Measurements from ENCODE around the gene BTBD16. TPM values are rescaled to one million over a fixed set of nuclear protein-coding genes. Genes with fewer than 3 reads are reported as not detected.

BTBD16 gene
- total and polyA plus RNA-seq, 4 donors, result 0.42 to 2.8 (median 1.8) TPM

DNA sequence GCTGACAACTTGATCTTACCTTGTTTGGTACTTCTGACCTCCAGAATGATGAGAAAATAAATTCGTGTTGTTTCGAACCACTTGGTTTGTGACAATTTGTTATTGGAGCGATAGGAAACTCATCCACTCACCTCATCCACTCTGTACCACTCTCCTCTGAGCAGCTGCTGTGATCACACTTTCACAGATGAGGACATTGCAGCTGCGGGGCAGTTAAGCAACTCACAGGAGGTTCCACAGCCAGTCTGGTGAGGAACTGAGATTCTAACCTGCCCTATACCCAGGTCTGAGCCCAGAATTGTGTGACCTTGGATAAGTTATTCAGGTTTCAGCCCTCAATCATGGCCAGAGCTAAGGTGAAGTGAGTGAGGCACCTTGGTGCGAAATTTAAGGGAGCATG is 35.2 kb downstream of the BTBD16 start:
- Histone ChIP-seq H3K4me1 (ENCODE audit: control insufficient read depth in 4 of 4, insufficient read depth in 4 of 4, low read length in 3 of 4) (peaks cover 6 to 37% (median 17%) of the 10 kb centered on the region in 4 donors), H3K36me3 (ENCODE audit: control insufficient read depth in 4 of 4, insufficient read depth in 3 of 4, low read depth in 1 of 4, low read length in 3 of 4) (no peaks in the 10 kb centered on the region), H3K4me3 (ENCODE audit: low read depth in 1 of 3, low read length in 3 of 3) (no peak overlapping the region), H3K27ac (ENCODE audit: low read depth in 1 of 2, low read length in 2 of 2) (peak overlapping the region; percentile 44 to 90), H3K27me3 (ENCODE audit: control insufficient read depth in 4 of 4, insufficient read depth in 4 of 4, low read length in 3 of 4) (no peaks in the 10 kb centered on the region), H3K9ac (ENCODE audit: low read depth in 1 of 2, low read length in 2 of 2) (no peak overlapping the region), H3K9me3 (ENCODE audit: control insufficient read depth in 4 of 4, low read length in 3 of 4) (no peaks in the 10 kb centered on the region)
- no peak for DNase-seq (ENCODE audit: low spot score)
- TF ChIP-seq SP1 (IDR thresholded peaks at IDR 0.05) (no peak), HNF4A (conservative IDR thresholded peaks at IDR 0.05) (no peak), HNF4G (IDR thresholded peaks at IDR 0.05) (no peak), RXRA (IDR thresholded peaks at IDR 0.05) (no peak), MAX (IDR thresholded peaks at IDR 0.05) (no peak), GABPA (IDR thresholded peaks at IDR 0.05 in 1 of 2, conservative IDR thresholded peaks at IDR 0.05 in 1 of 2) (no peak), CTCF (IDR thresholded peaks at IDR 0.05; ENCODE audit: low read depth, low read length, missing input control) (no peak), ZBTB33 (IDR thresholded peaks at IDR 0.05) (no peak), FOXA1 (IDR thresholded peaks at IDR 0.05) (no peak), RAD21 (IDR thresholded peaks at IDR 0.05) (no peak), TAF1 (conservative IDR thresholded peaks at IDR 0.05) (no peak), NR2F2 (IDR thresholded peaks at IDR 0.05) (no peak)
- TF ChIP-seq, protein P1, sequence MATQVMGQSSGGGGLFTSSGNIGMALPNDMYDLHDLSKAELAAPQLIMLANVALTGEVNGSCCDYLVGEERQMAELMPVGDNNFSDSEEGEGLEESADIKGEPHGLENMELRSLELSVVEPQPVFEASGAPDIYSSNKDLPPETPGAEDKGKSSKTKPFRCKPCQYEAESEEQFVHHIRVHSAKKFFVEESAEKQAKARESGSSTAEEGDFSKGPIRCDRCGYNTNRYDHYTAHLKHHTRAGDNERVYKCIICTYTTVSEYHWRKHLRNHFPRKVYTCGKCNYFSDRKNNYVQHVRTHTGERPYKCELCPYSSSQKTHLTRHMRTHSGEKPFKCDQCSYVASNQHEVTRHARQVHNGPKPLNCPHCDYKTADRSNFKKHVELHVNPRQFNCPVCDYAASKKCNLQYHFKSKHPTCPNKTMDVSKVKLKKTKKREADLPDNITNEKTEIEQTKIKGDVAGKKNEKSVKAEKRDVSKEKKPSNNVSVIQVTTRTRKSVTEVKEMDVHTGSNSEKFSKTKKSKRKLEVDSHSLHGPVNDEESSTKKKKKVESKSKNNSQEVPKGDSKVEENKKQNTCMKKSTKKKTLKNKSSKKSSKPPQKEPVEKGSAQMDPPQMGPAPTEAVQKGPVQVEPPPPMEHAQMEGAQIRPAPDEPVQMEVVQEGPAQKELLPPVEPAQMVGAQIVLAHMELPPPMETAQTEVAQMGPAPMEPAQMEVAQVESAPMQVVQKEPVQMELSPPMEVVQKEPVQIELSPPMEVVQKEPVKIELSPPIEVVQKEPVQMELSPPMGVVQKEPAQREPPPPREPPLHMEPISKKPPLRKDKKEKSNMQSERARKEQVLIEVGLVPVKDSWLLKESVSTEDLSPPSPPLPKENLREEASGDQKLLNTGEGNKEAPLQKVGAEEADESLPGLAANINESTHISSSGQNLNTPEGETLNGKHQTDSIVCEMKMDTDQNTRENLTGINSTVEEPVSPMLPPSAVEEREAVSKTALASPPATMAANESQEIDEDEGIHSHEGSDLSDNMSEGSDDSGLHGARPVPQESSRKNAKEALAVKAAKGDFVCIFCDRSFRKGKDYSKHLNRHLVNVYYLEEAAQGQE (IDR thresholded peaks at IDR 0.05), result no peak
- 96% methylated on average over 5 of the region's 5 CpGs for WGBS

GRCh38 chr10:122306744-122307143 is 35.6 kb downstream of the BTBD16 start:
- no peak overlapping the region for H3K4me3 ChIP-seq (ENCODE audit: low read depth in 1 of 3, low read length in 3 of 3)
- DNase-seq (ENCODE audit: low spot score), result no peak
- H3K27me3 ChIP-seq (ENCODE audit: control insufficient read depth in 4 of 4, insufficient read depth in 4 of 4, low read length in 3 of 4), result no peaks in the 10 kb centered on the region
- H3K27ac ChIP-seq (ENCODE audit: low read depth in 1 of 2, low read length in 2 of 2), result peak overlapping the region; percentile 90 to 95
- no peak overlapping the region for H3K9ac ChIP-seq (ENCODE audit: low read depth in 1 of 2, low read length in 2 of 2)
- no peaks in the 10 kb centered on the region for H3K36me3 ChIP-seq (ENCODE audit: control insufficient read depth in 4 of 4, insufficient read depth in 3 of 4, low read depth in 1 of 4, low read length in 3 of 4)
- H3K9me3 ChIP-seq (ENCODE audit: control insufficient read depth in 4 of 4, low read length in 3 of 4), result no peaks in the 10 kb centered on the region
- WGBS, result 78% methylated on average over 3 of the region's 3 CpGs
- peaks cover 8 to 41% (median 17%) of the 10 kb centered on the region in 4 donors for H3K4me1 ChIP-seq (ENCODE audit: control insufficient read depth in 4 of 4, insufficient read depth in 4 of 4, low read length in 3 of 4)
- TF ChIP-seq NR2F2 (IDR thresholded peaks at IDR 0.05), result no peak
- no peak for TF ChIP-seq ZBTB33 (IDR thresholded peaks at IDR 0.05)
- no peak for TF ChIP-seq TAF1 (conservative IDR thresholded peaks at IDR 0.05)
- no peak for TF ChIP-seq SP1 (IDR thresholded peaks at IDR 0.05)
- TF ChIP-seq MAX (IDR thresholded peaks at IDR 0.05), result no peak
- no peak for TF ChIP-seq YY1 (IDR thresholded peaks at IDR 0.05)
- TF ChIP-seq, protein P2, sequence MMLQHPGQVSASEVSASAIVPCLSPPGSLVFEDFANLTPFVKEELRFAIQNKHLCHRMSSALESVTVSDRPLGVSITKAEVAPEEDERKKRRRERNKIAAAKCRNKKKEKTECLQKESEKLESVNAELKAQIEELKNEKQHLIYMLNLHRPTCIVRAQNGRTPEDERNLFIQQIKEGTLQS (IDR thresholded peaks at IDR 0.05), result no peak
- TF ChIP-seq CTCF (IDR thresholded peaks at IDR 0.05; ENCODE audit: low read depth, low read length, missing input control), result no peak
- TF ChIP-seq FOXA2 (IDR thresholded peaks at IDR 0.05), result no peak
- no peak for TF ChIP-seq EGR1 (IDR thresholded peaks at IDR 0.05; ENCODE audit: low read depth in 2 of 2)
- TF ChIP-seq GABPA (IDR thresholded peaks at IDR 0.05 in 1 of 2, conservative IDR thresholded peaks at IDR 0.05 in 1 of 2), result no peak
